Measurements from ENCODE around the gene RPTOR. TPM values are rescaled to one million over a fixed set of nuclear protein-coding genes. Genes with fewer than 3 reads are reported as not detected.

Gene RPTOR
- total and polyA plus RNA-seq, 12 donors, result 7.9 to 30.3 (median 25.6) TPM

DNA sequence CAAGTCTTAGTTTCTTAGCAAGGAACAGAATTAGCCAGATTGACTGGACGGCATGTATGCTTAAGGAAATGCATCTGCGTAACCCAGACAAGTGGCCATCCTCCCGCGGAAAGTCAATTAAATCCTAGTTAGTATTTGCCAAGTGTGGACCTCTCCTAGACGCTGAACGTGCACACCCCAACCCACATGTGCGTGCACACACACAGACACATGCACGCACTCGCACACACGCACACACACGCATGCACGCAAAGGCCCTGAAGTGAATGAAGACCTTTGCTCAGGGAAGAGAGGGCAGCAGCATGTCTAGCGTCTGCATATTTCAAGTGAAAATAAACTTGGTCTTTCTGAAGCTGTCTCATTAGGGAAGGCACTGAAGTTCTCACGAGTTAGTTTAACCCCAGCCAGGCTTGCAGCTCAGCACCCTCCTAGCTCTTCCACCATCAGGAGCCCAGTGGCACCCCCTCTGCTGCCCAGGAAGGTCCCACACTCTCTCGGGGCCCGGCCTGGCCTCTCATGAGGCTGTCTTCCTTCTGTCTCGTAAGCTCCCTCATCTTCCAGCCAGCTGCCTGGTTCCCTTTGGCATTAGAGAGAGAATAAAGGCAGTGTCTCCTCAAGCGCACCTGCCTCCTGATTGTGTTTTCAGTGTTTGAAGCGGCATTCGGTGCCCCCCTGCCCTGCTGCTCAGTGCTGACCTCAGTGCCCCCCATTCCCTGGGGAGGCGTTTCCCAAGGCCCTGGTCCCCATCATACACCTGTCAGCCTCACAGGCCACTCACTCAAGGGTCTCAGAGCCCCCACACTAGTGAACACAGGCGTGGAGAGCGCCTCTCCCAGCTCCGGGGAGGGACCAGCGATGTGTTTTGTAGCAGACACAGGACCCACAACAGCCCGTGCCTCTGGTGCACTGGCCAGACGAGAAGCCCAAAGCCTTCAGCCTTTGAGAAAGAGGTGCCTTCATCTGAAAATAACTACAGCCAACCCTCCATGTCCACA lies 394.8 kb downstream of the RPTOR start:
- ATAC-seq (no peak), DNase-seq (no peak)
- H3K36me3 ChIP-seq, result peaks cover 0 to 28% (median 8%) of the 10 kb centered on the region in 9 donors
- intact Hi-C loops (cut with DNase I), result no loop called here
- peaks cover 5 to 31% (median 17%) of the 10 kb centered on the region in 9 donors for H3K4me1 ChIP-seq
- no peaks in the 10 kb centered on the region for H3K27me3 ChIP-seq
- TF ChIP-seq, protein P1, sequence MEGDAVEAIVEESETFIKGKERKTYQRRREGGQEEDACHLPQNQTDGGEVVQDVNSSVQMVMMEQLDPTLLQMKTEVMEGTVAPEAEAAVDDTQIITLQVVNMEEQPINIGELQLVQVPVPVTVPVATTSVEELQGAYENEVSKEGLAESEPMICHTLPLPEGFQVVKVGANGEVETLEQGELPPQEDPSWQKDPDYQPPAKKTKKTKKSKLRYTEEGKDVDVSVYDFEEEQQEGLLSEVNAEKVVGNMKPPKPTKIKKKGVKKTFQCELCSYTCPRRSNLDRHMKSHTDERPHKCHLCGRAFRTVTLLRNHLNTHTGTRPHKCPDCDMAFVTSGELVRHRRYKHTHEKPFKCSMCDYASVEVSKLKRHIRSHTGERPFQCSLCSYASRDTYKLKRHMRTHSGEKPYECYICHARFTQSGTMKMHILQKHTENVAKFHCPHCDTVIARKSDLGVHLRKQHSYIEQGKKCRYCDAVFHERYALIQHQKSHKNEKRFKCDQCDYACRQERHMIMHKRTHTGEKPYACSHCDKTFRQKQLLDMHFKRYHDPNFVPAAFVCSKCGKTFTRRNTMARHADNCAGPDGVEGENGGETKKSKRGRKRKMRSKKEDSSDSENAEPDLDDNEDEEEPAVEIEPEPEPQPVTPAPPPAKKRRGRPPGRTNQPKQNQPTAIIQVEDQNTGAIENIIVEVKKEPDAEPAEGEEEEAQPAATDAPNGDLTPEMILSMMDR (IDR thresholded peaks at IDR 0.05), result no peak
- WGBS, 2 donors, result 95 to 96% methylated on average over 27 of the region's 27 CpGs
- H3K27ac ChIP-seq, result peak overlapping the region in 1 of 10 donors; percentile 40
- H3K4me3 ChIP-seq, result no peak overlapping the region
- no peaks in the 10 kb centered on the region for H3K9me3 ChIP-seq

DNA sequence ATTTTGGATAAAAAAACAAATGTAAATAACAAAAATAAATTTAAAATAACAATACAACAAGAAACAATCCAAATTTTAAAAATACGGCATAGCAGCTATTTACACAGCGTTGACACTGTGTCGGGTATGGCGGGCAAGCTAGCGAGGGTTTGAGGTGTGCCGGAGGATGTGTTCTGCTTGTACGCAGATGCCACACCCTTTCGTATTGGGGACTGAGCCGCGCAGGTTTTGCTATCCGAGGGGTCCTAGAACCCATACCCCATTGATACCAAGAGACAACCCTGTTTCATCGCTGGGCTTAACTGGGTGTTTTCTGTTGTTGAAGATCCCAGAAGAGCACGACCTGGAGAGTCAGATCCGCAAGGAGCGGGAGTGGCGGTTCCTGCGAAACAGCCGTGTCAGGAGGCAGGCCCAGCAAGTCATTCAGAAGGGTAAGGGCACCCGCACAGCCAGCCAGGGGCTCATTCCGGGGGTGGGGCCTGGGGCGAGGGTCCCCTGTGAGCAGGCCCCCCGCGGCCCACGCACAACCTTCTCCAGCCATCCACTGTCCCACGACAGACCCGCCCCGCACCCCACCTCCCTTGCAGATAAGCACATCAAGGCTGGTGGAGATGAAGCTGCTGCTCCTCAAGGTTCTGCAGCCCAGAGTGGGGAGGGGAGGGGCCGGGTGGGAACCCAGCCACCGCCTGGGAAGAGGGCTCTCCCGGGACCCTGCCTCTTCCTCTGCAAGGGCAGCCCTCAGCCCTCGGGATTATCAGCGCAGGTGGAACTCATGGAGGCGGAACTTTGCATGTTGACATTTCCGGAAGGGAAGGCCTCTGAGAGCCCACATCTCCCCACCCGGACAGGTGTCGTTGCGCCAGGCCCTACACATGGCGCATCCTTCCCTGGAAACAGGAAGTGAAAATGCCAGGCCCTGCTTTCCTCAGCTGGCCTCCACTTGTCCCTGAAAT lies 395.8 kb downstream of the RPTOR start:
- Histone ChIP-seq H3K9me3 (no peaks in the 10 kb centered on the region), H3K36me3 (peaks cover 0 to 28% (median 7%) of the 10 kb centered on the region in 9 donors), H3K4me3 (no peak overlapping the region), H3K27me3 (no peaks in the 10 kb centered on the region), H3K27ac (no peak overlapping the region), H3K4me1 (peaks cover 5 to 31% (median 17%) of the 10 kb centered on the region in 9 donors)
- 94% methylated on average over 38 of the region's 38 CpGs for WGBS, 2 donors
- ATAC-seq, result no peak
- intact Hi-C loops (cut with DNase I), result no loop called here
- DNase-seq, result peak in 1 of 2 donors; percentile 9
- TF ChIP-seq, protein P1 (IDR thresholded peaks at IDR 0.05), result no peak

DNA sequence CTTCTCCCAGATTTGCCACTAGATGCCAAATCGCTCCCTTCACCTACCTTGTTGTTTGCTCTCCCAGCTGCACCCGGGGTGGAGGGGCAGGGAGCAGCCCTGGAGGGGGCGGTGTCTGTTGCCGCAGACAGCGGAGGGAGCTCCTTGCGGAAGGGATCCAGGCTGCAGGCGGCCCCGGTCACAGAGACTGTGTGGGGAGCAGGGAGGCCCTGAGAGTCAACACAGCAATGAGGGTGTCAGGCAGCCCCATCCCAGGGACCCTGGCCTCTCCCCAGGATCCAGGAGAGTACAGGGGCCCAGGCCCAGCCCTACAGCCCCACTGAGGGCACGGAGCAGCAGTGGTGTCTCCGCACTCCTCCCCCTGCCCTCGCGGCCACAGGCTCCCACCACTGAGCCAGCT lies 396.5 kb downstream of the RPTOR start:
- peaks cover 0 to 34% (median 14%) of the 10 kb centered on the region in 9 donors for H3K36me3 ChIP-seq
- 96 to 97% methylated on average over 12 of the region's 12 CpGs for WGBS, 2 donors
- peak in 1 of 2 donors; percentile 5 for DNase-seq
- peaks cover 0 to under 1% (median 0%) of the 10 kb centered on the region in 11 donors for H3K9me3 ChIP-seq
- ATAC-seq, result no peak
- H3K4me3 ChIP-seq, result no peak overlapping the region
- TF ChIP-seq, protein P1 (IDR thresholded peaks at IDR 0.05), result no peak
- H3K4me1 ChIP-seq, result peaks cover 5 to 31% (median 17%) of the 10 kb centered on the region in 9 donors
- no peaks in the 10 kb centered on the region for H3K27me3 ChIP-seq
- no peak overlapping the region for H3K27ac ChIP-seq
- intact Hi-C loops (cut with DNase I), result no loop called here
